ENCODE data around the gene NTRK3.

DNA sequence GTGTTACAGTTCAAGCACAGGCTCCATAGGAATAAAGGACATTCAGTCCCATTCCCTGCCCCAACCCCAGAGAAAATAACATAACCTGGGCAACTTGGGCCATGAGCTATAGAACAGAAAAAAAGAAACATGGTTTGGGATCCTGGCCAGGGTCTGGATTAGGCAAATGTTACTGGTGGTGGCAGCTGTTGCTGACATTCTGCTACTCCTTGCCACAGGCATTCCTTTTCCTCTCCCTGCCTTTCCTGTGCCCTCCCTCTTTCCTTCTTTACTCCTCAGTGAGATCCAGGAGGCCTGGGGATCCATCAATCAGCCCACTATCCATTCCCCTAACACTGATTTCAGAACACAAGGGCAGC lies 129.1 kb downstream of the NTRK3 start:
- TF ChIP-seq POLR2A (IDR thresholded peaks at IDR 0.05) (no peak), POLR2AphosphoS5 (IDR thresholded peaks at IDR 0.05) (no peak)
- TF ChIP-seq, protein P1, sequence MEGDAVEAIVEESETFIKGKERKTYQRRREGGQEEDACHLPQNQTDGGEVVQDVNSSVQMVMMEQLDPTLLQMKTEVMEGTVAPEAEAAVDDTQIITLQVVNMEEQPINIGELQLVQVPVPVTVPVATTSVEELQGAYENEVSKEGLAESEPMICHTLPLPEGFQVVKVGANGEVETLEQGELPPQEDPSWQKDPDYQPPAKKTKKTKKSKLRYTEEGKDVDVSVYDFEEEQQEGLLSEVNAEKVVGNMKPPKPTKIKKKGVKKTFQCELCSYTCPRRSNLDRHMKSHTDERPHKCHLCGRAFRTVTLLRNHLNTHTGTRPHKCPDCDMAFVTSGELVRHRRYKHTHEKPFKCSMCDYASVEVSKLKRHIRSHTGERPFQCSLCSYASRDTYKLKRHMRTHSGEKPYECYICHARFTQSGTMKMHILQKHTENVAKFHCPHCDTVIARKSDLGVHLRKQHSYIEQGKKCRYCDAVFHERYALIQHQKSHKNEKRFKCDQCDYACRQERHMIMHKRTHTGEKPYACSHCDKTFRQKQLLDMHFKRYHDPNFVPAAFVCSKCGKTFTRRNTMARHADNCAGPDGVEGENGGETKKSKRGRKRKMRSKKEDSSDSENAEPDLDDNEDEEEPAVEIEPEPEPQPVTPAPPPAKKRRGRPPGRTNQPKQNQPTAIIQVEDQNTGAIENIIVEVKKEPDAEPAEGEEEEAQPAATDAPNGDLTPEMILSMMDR (IDR thresholded peaks at IDR 0.05 in 8 of 11, conservative IDR thresholded peaks at IDR 0.05 in 3 of 11) = no peak
